Breast epithelium (tissue), 3 donors: ENCODE data around the gene PON2.

ENCODE experiments used
- POLR2A ChIP-seq: fragments of 450-650 bp; IDR thresholded peaks from one replicate; pipeline ENCODE4 v1.6.1; 2016; ENCODE audit warnings: antibody characterized with exemption, mild to moderate bottlenecking, moderate library complexity
- POLR2AphosphoS5 ChIP-seq, 3 donors: sonication (generic); formaldehyde crosslinking; IDR thresholded peaks; one replicate each; pipeline ENCODE4 v1.6.1; 2017; ENCODE audit warnings: antibody characterized with exemption in 3 of 3
- TF ChIP-seq, protein P1 (sequence below), 3 donors: fragments of 450-650 bp; IDR thresholded peaks; one replicate each; pipeline ENCODE4 v1.5.1; 2016 to 2017; ENCODE audit warnings: antibody characterized with exemption in 3 of 3, mild to moderate bottlenecking in 3 of 3, moderate library complexity in 3 of 3

DNA sequence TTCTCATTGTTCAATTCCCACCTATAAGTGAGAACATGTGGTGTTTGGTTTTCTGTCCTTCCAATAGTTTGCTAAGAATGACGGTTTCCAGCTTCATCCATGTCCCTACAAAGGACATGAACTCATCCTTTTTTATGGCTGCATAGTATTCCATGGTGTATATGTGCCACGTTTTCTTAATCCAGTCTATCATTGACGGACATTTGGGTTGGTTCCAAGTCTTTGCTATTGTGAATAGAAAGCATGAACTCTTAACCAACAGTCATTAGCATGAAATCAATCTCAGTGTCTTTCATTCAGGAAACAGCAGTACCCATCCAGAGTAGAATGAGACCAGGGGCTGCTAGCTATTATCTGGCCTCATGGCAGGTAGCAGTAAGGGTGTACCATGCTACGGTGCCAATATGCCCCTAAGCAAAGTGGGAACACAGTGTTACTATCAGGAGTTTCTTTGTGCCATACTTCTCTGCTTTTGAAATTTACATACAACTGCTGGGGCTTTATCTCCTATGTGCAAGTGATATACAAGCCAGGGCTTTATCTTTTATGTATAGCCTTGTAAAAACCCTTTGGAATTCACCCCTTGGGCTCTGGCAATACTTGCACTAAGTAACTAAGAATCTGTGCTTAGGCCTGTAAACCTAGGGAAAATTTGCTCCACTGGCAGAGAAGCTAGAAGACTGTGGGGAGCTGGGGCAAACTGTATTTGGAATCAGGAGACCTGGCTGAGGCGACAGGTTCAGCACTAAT, 5.4 kb downstream of the PON2 start:
- TF ChIP-seq, protein P1, sequence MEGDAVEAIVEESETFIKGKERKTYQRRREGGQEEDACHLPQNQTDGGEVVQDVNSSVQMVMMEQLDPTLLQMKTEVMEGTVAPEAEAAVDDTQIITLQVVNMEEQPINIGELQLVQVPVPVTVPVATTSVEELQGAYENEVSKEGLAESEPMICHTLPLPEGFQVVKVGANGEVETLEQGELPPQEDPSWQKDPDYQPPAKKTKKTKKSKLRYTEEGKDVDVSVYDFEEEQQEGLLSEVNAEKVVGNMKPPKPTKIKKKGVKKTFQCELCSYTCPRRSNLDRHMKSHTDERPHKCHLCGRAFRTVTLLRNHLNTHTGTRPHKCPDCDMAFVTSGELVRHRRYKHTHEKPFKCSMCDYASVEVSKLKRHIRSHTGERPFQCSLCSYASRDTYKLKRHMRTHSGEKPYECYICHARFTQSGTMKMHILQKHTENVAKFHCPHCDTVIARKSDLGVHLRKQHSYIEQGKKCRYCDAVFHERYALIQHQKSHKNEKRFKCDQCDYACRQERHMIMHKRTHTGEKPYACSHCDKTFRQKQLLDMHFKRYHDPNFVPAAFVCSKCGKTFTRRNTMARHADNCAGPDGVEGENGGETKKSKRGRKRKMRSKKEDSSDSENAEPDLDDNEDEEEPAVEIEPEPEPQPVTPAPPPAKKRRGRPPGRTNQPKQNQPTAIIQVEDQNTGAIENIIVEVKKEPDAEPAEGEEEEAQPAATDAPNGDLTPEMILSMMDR (IDR thresholded peaks at IDR 0.05), result no peak
- no peak for TF ChIP-seq POLR2AphosphoS5 (IDR thresholded peaks at IDR 0.05)
- no peak for TF ChIP-seq POLR2A
